Measurements from ENCODE around the gene PI4KA. TPM values are rescaled to one million over a fixed set of nuclear protein-coding genes. Genes with fewer than 3 reads are reported as not detected.

PI4KA gene
- total and polyA plus RNA-seq, 2 of the 13 experiments (the other 11 are each of a cell fraction or from before 2014, with no cell fraction given), result 27.4 to 56.4 TPM

- TF ChIP-seq ZNF142 (CRISPR knock-in tag; IDR thresholded peaks at IDR 0.05), result 0 out of 2 replicates have a peak, but pooled peaks have one; percentile 50
- TF ChIP-seq ZNF782 (CRISPR knock-in tag; IDR thresholded peaks at IDR 0.05; ENCODE audit: borderline replicate concordance), result no peak
- TF ChIP-seq ZNF235 (CRISPR knock-in tag; IDR thresholded peaks at IDR 0.05; ENCODE audit: borderline replicate concordance), result no peak
- TF ChIP-seq ZNF660 (CRISPR knock-in tag; IDR thresholded peaks at IDR 0.05; ENCODE audit: borderline replicate concordance, low read depth), result no peak
- no peak for TF ChIP-seq CHCHD3 (CRISPR knock-in tag; IDR thresholded peaks at IDR 0.05)
- no peak for TF ChIP-seq ZNF576 (CRISPR knock-in tag; IDR thresholded peaks at IDR 0.05)
- TF ChIP-seq HMG20A (CRISPR knock-in tag; IDR thresholded peaks at IDR 0.05; ENCODE audit: borderline replicate concordance), result peak; percentile 78
- no peak for TF ChIP-seq BCLAF1 (IDR thresholded peaks at IDR 0.05)
- no peak for TF ChIP-seq HDAC6 (IDR thresholded peaks at IDR 0.05; ENCODE audit: low read depth, low read length)
- no peak for TF ChIP-seq HOXD1 (CRISPR knock-in tag; IDR thresholded peaks at IDR 0.05)
- TF ChIP-seq RNF219 (CRISPR knock-in tag; IDR thresholded peaks at IDR 0.05), result no peak
- TF ChIP-seq ZNF850 (CRISPR knock-in tag; conservative IDR thresholded peaks at IDR 0.05), result no peak
- TF ChIP-seq MEF2D (CRISPR knock-in tag; IDR thresholded peaks at IDR 0.05), result no peak; the same call in 1 of the 2 replicates
- peak; percentile 63; the same call in 1 of the 2 replicates for TF ChIP-seq SIX1 (CRISPR knock-in tag; IDR thresholded peaks at IDR 0.05; ENCODE audit: borderline replicate concordance)
- TF ChIP-seq PHF20 (CRISPR knock-in tag; IDR thresholded peaks at IDR 0.05), result no peak
- peak; percentile 11; the same call in 1 of the 2 replicates for TF ChIP-seq ZNF337 (CRISPR knock-in tag; IDR thresholded peaks at IDR 0.05; ENCODE audit: borderline replicate concordance, low read depth)
- no peak for TF ChIP-seq ZNF678 (CRISPR knock-in tag; IDR thresholded peaks at IDR 0.05)
- no peak for TF ChIP-seq SOX6 (IDR thresholded peaks at IDR 0.05)
- peak; percentile 94 for TF ChIP-seq SOX6 (CRISPR knock-in tag; IDR thresholded peaks at IDR 0.05)
Measured at GRCh38 chr22:20773793-20774212, 84.8 kb downstream of the PI4KA start, which contains the start of gene SERPIND1 (continued).

All from HepG2 (cell line).